Measurements from ENCODE around the gene WDR5. TPM values are rescaled to one million over a fixed set of nuclear protein-coding genes. Genes with fewer than 3 reads are reported as not detected.

WDR5 gene
- 14.6 and 17.1 TPM in 2 replicates for total RNA-seq

GRCh38 chr9:134135343-134136117, at the start of gene WDR5:
Gene WDR5, plus strand, starts transcription at chr9:134136082. Its CDS starts 3,796 bp downstream, at chr9:134139878.

Other genes with a start within 250 kb of the WDR5 start
- gene VAV2, start 143.8 kb upstream of the WDR5 start, total RNA-seq: 9.4 and 11.4 TPM in 2 replicates
- gene BRD3OS, start 110.6 kb upstream of the WDR5 start, total RNA-seq: 23.1 and 24.7 TPM in 2 replicates
- gene BRD3, start 68.1 kb upstream of the WDR5 start, total RNA-seq: 17.1 and 21.6 TPM in 2 replicates
- gene RNU6ATAC, start 28.5 kb downstream of the WDR5 start, total RNA-seq: not detected in 2 replicates
- gene RXRA, start 190.4 kb downstream of the WDR5 start, total RNA-seq: 42.4 and 45.2 TPM in 2 replicates

Data from cardiac ventricle fibroblast (primary cell).